ENCODE measurements around the gene DGKD.
A peak's percentile ranks its signal among the peaks of the same experiment; 100 is the strongest.

The DGKD gene

DNA sequence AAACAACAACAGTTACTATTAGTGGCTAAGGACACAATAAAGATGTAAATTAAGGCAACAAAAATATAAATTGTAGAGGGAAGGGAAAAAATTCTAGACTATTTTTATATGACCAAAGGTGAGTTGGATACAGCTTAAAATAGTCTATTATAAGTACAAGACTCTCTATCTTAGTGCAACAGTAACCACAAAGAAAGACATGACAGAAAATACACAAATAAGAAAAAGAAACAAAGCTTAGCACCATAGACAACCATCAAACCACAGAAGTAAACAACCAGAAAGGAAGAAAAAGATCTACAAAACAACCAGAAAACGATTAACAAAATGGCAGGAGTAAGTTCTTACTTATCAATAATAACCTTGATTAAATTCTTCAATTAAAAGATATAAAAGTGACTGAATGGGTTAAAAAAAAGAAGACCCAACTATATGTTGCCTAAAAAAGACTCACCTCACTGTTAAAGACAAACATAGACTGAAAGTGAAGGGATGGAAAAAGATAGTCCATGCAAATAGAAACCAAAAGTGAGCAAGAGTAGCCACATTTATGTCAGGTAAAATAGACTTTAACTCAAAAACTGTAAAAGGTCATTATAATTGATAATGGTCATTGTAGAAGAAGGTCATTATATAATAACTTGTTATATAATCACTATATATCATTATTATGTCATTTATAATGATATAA is 149.8 kb downstream of the DGKD start:
- TF ChIP-seq, protein P1, sequence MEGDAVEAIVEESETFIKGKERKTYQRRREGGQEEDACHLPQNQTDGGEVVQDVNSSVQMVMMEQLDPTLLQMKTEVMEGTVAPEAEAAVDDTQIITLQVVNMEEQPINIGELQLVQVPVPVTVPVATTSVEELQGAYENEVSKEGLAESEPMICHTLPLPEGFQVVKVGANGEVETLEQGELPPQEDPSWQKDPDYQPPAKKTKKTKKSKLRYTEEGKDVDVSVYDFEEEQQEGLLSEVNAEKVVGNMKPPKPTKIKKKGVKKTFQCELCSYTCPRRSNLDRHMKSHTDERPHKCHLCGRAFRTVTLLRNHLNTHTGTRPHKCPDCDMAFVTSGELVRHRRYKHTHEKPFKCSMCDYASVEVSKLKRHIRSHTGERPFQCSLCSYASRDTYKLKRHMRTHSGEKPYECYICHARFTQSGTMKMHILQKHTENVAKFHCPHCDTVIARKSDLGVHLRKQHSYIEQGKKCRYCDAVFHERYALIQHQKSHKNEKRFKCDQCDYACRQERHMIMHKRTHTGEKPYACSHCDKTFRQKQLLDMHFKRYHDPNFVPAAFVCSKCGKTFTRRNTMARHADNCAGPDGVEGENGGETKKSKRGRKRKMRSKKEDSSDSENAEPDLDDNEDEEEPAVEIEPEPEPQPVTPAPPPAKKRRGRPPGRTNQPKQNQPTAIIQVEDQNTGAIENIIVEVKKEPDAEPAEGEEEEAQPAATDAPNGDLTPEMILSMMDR (IDR thresholded peaks at IDR 0.05; ENCODE audit: insufficient read depth, low read depth, low read length, missing control alignments) = no peak
- H3K4me3 ChIP-seq (ENCODE audit: low read depth, low read length) = no peak overlapping the region
- DNase-seq (ENCODE audit: low read depth) = peak; percentile 47

DNA sequence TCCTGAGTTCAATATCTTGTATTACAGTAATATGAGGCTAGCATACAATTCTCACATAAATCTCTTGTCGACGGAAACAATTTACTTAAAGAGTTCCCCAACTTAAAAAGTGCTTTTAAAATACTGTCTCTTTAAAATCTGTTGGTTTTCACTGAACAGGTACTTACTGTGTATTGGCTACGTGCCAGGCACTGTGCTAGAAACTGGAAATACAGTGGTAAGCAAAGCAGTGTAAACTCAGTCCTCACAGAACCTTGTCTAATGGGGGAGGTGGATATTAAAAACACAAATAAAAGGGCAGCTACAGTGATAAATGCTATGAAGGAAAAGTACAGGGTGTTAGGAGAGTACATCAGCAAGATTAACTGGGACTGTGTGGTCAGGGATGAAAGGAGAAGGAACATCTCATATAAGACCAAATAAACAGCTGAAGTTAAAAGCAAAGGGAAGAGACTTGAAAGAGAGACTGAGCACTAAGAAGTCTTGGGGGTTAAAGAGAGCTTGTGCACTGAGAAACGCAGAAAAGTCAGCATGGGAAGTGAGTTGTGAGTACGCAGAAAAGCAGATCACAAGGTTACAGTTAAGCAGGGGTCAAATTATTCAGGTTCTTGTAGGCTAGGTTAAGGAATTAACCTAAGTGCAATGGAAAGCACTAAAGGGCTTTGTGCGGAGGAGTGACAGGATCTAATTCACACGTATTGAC is 159.8 kb downstream of the DGKD start:
- H3K4me3 ChIP-seq (ENCODE audit: low read depth, low read length) = no peak overlapping the region
- DNase-seq (ENCODE audit: low read depth) = peak; percentile 81
- TF ChIP-seq, protein P1 (IDR thresholded peaks at IDR 0.05; ENCODE audit: insufficient read depth, low read depth, low read length, missing control alignments) = no peak

DNA sequence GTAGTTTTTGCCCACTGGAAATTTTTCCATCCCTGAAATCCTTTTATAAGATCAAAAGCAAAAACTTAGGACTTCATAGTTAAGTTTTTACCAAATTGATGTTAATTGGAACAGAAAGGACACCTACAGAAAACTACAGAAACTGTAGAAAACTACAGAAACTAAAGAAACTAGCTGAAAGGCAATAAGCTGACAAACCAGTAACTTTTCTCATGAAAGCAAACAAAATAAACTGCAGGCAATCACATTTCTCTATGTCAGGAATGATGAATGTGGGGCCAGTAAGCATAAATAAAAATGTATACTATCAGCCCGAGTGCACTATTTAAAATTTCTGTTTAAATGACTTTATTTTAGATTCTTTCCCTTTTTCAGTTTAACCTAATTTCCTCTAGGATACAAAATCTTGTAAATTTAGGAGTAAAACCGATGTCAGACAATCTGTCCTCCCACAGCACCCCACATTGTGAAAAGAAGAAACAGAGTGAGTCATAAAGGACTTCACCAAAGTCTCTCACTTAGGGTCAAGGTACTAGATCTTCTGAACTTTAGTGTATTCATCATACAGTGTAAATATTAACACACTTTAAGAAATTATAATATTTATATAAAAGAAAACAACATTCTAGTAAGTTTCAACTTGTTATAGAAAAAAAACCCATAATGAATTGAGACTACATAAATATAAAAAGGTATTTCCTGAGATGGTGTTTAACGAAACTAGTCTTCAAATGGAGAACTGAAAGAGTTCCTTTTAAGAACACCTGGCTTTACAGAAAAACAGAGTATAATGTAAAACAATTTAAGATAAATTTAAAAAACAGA is 165.7 kb downstream of the DGKD start:
- DNase-seq (ENCODE audit: low read depth) = peak; percentile 75
- peak overlapping the region; percentile 3; the same call in 1 of the 2 replicates for H3K4me3 ChIP-seq (ENCODE audit: low read depth, low read length)
- TF ChIP-seq, protein P1 (IDR thresholded peaks at IDR 0.05; ENCODE audit: insufficient read depth, low read depth, low read length, missing control alignments) = no peak
